ENCODE measurements around the gene GPR27. TPM values are rescaled to one million over a fixed set of nuclear protein-coding genes. Genes with fewer than 3 reads are reported as not detected.

GPR27 gene
- total RNA-seq (2014; rRNA removed; shearing (Covaris generic)), result 2.5 and 5.0 TPM in 2 replicates

DNA sequence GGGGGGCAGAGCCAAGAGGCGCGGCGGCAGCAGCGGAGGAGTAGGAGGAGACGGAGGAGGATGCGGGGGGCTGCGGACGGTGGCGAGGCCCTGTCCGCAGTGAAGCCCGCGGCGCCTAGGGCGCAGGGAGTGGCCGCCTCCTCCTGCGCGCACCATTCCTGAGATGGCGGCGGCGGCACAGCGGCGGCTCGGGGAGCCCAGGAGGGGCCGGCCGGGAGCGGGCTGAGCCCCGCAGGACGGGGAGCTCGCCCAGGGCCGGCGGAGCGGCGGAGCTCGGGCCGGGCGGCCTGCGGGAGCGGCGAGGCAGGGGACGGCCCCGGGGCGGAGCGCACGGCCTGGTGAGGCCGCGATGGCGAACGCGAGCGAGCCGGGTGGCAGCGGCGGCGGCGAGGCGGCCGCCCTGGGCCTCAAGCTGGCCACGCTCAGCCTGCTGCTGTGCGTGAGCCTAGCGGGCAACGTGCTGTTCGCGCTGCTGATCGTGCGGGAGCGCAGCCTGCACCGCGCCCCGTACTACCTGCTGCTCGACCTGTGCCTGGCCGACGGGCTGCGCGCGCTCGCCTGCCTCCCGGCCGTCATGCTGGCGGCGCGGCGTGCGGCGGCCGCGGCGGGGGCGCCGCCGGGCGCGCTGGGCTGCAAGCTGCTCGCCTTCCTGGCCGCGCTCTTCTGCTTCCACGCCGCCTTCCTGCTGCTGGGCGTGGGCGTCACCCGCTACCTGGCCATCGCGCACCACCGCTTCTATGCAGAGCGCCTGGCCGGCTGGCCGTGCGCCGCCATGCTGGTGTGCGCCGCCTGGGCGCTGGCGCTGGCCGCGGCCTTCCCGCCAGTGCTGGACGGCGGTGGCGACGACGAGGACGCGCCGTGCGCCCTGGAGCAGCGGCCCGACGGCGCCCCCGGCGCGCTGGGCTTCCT is at the start of gene GPR27:
TSS of gene GPR27 (plus strand) at position 155 of the 909 bp plus-strand sequence. CDS start at position 350, 195 bp downstream.
- peak; percentile 46 for DNase-seq (ENCODE audit: low read depth)

DNA sequence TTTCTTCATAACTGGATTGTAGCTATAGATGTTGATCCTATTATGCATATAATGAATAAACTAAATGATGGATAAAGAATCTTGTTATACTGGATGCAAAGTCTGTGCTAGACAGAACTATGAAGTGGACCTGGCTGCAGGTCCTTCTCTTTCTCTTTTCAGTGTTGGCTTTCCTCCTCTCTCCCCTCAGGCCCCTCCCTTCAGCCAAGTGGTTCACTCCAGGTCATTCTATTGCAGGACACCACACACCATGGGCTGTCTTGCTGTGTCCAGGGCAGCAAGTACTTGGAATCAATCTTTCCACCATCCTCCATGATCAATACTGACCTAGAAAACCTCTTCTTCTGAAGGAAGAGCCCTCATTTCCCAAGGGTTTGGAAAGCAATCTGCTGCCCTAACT is 48.7 kb upstream of the GPR27 start:
- no peak for DNase-seq (ENCODE audit: low read depth)

- DNase-seq (ENCODE audit: low read depth), result no peak
Measured at GRCh38 chr3:71705681-71706080, 48.0 kb upstream of the GPR27 start.

DNA sequence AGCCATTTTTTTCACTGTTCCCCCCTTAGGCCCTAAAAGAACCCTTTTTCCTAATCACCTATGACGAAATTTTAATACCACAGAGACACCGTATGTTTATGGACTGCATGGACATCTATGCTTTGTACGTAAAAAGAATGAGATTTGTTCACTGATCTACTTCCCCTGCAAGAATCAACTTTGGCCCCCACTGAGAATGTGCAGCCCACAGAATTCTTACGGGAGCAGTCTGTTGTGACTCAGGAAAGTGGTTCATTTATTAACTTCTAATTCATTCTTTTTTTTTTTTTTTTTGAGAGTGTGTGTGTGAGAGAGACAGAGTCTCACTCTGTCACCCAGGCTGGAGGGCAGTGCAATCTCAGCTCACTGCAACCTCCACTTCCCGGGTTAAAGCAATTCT is 46.1 kb upstream of the GPR27 start:
- no peak for DNase-seq (ENCODE audit: low read depth)

- no peak for DNase-seq (ENCODE audit: low read depth)
Measured at GRCh38 chr3:71708476-71709105, 45.1 kb upstream of the GPR27 start.

- DNase-seq (ENCODE audit: low read depth), result no peak
Measured at GRCh38 chr3:71709908-71710511, 43.6 kb upstream of the GPR27 start.

DNA sequence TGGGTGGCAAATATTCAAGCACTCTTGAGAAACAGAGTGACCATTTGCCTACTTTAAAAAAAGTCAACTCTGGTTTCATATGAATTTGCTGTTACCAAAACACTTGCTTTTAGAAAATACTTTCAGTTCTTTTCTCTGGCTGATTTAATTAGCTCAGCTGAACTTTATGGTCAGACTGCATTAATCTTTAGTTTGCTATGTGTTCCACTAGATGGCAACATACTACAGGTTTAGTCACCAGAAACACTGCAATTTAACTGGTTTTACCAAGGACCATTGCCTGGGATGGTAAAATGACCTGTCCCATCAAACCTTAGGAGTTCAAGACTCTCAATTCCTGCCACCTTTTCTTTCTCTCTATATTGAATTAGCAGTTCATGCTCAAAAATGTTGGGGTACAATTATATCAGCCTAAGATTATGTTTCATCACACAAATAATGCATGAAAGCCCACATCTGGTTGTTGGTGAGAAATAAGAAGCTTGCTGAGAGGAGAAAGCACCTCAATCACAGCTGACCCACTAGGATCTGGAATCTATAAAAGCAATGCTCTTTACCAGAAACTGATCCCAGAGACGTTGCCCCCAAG is 42.7 kb upstream of the GPR27 start:
- peak; percentile 15 for DNase-seq (ENCODE audit: low read depth)

GRCh38 chr3:71713041-71713440 is 40.6 kb upstream of the GPR27 start:
- no peak for DNase-seq (ENCODE audit: low read depth)

DNA sequence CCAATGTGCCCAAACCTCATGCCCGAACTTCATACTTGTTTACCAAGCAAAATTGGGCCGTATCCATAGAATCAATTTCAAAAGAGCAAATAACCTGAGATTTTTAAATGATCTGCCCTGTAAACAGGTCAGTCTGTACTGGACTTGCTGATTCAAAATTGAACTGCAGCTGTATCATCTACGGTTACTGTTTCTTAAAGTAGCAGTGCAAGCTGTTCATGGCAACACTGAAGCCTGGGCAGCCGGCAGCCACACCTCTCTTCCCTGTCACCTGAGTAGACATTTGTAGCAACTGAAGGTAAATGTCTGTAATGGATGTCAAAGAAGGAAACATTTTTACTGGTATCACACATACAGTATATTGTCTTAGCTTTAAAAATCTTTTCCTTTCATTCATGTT is 39.1 kb upstream of the GPR27 start:
- no peak for DNase-seq (ENCODE audit: low read depth)

GRCh38 chr3:71718072-71718471 is 35.6 kb upstream of the GPR27 start:
- no peak for DNase-seq (ENCODE audit: low read depth)

DNA sequence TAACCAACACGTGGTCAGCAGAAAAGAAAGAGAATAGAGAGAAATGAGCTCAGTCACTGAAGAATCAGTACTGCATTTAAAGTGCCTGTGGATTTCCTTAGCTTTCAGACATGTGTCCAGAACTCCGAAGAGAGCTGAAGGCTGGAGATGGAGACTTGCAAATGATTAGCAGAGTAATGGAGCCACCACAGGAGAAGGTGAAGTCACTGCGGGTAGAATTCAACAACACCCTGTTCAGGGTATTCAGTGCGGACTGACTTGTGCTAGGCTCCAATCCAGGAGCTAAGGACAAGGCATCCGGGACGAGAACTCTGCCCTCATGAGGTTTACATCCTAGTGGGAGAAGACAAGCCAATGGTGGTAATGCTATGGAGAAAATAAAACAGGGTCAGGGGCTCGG is 32.7 kb upstream of the GPR27 start:
- no peak for DNase-seq (ENCODE audit: low read depth)

DNA sequence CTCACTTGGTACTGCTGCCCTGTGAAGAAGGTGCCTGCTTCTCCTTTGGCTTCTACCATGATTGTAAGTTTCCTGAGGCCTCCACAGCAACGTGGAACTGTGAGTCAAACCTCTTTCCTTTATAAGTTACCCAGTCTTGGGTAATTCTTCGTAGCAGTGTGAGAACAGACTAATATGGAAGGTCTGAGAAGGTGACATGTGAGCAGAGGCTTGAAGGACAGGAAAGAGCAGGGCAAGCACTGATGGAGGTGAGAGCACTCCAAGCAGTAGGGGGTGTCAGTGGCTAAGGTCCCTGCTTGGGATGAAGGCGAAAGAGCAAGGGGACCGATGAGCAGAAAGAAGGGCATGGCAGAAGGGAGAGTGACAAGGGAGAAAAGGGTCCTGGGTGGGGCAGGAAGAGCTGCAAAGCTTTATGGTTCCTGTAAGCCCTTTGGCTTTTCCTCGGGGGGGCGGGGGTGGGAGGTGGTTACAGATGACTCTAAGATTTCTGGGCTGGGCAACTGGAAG is 32.0 kb upstream of the GPR27 start:
- DNase-seq (ENCODE audit: low read depth), result no peak

GRCh38 chr3:71722693-71723092 is 31.0 kb upstream of the GPR27 start:
- DNase-seq (ENCODE audit: low read depth), result no peak

- no peak for DNase-seq (ENCODE audit: low read depth)
Measured at GRCh38 chr3:71723452-71724170, 30.0 kb upstream of the GPR27 start.

GRCh38 chr3:71724171-71724453 is 29.5 kb upstream of the GPR27 start:
- no peak for DNase-seq (ENCODE audit: low read depth)

DNA sequence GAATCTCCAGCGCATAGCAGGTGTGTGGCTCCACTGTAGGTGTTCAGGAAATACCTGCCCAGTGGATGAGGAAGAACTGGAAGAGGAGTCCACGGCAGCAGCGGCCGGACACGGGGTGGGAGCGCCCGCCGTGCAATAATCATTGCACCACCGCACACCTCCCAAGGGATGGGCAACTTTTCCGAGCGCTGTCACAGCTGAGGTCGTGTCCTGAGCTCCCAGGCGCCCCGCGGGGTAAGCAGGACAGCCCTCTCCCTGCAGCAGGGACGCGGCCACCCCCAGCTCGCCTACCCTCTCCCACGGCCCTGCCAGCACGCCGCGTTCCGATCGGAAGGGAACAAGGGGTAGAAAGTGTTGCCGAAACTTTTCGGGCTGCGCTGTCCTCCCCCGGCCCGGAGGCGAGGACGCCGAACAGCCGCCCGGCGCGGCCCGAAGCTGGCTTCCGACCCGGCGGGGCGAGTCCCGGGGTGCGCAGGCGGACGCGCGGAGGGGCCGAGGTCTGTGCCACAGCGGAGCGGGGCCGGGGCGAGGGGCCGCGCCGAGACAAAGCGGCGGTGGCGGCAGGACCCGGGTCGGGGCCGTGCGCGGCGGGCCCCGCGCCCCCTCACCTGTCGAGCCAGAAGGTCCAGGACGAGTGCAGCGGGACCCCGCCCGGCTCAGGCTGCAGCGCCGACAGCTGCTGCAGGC is 28.9 kb upstream of the GPR27 start:
- DNase-seq (ENCODE audit: low read depth), result peak; percentile 23

DNA sequence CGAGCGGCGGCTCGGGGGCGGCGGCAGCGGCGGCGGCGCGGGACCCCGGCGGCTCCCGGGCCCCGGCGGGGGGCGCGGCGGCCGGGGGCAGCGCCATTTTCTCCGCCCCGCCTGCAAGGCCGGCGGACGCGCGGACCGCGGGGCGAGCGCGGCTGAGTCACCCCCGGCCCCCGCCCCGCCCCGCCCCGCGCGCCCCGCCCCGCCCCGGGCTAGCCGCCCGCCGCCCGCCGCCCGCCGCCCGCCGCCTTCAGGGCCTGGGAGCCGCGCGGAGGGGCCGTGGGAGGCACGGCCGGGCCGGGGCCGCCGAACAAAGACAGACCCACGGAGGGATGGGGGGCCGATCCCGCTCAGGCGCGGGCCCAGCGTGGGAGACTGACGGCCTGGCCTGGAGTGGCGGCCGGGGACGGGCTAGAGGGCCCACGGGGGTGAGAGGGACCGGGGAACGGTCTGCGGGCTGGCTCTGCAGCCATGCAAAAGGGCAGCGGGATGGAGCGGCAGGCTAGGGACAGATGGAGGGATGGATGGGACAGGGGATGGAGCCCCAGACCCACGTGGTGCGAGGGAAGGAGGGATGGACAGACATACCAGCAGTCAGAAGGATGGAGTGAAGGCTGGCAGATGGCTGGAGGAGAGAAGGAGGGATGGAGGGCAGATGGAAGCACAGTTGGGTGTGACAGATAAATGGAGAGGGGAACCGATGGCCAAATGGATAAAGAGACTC is 28.2 kb upstream of the GPR27 start, which contains the start of gene EIF4E3:
TSS of gene EIF4E3 (minus strand) at position 132 of the 721 bp plus-strand sequence. CDS start at position 97, 35 bp downstream.
- peak; percentile 43 for DNase-seq (ENCODE audit: low read depth)

DNA sequence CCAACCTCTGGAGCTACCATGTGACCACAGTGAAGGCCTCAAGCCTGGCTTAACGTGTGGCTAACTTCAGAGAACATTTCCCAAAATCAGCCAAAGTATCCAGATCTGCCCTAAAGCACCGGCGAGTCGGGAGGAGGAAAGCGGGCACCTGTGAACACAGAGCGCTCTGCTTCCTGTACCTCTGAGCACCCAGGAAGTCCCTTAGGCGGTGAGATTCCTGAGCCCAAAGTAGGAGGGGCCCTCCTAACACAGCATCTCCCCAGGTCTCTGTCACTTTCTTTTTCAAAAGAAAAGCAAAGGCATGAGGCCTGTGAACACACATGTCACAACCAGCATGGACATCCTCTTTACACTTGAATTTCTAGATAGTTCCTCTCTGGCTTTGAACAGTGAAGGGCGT is 27.5 kb upstream of the GPR27 start:
- no peak for DNase-seq (ENCODE audit: low read depth)

DNA sequence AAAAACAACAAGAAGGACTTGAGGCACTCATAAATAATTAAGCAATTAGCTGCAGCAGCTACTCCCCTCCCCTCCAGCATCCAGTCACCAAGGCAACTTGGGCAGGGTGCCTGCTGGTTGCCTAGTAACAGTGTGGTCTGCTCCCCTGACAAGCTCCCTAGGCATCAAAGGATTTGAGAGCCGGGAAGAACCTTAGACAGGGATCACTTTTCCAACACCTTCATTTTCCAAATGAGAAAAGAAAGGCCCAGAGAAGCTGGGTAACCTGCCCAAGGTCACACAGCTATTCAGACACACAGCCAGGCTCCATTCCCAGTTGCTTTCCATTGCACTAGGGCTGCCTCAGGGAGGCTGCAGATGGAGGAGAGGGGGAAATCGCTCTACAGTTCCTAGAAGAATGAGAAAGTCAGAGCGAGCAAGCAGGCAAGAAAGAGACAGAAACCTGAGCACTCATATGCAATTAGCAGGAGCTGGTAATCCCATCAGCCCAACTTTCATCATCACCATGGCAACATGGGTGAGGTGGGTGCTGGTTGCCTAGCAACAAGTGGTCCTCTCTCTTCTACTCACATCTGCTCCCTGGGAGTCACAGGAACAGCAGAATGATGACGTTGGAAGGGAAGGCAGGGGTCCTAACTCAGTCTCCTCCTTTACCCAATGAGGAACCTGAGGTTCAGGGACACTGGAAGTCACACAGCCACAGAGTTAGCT is 24.9 kb upstream of the GPR27 start:
- peak; percentile 20 for DNase-seq (ENCODE audit: low read depth)

DNA sequence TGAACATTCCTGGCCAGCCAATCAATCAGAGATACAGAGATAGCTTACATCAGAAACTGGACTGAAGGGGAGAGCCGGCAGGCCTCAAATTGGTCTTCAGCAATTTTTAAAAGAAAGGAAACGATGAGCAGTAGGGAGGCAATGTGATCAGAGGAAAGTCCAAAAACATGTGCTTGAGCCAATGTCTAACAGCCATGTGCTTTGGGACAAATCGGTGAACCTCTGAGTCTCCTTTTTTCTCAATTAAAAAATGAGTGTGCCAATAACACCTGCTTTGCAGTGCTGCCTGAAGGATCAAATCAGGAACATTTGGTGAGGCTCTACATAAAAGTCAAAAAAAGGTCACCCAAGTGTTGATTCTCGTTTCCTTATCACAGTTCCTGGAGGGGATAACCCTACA is 21.0 kb upstream of the GPR27 start:
- no peak for DNase-seq (ENCODE audit: low read depth)

Measured in Daoy (cell line).